ENCODE data around the gene TMEM208. TPM values are rescaled to one million over a fixed set of nuclear protein-coding genes. Genes with fewer than 3 reads are reported as not detected.
A peak's percentile ranks its signal among the peaks of the same experiment; 100 is the strongest.

Gene TMEM208
- total and polyA plus RNA-seq, 4 donors = 22.1 to 196 (median 93.8) TPM

- DNase-seq (no peak), ATAC-seq (ENCODE audit: insufficient read depth, low FRiP score) (no peak)
- Histone ChIP-seq H3K9me3 (ENCODE audit: control insufficient read depth in 4 of 4, insufficient read depth in 3 of 4, low read length in 3 of 4) (no peaks in the 10 kb centered on the region), H3K4me3 (no peak overlapping the region), H3K9ac (ENCODE audit: insufficient read depth in 1 of 2, low read length in 2 of 2) (no peak overlapping the region), H3K27ac (ENCODE audit: low read depth in 1 of 2, low read length in 1 of 2) (peak overlapping the region in 1 of 2 donors; percentile 4), H3K4me1 (ENCODE audit: control insufficient read depth in 5 of 5, insufficient read depth in 5 of 5, low read length in 5 of 5) (peaks cover 6 to 26% (median 16%) of the 10 kb centered on the region in 5 donors), H3K27me3 (ENCODE audit: control insufficient read depth in 3 of 3, insufficient read depth in 3 of 3, low read length in 2 of 3) (no peaks in the 10 kb centered on the region), H3K36me3 (ENCODE audit: control insufficient read depth in 4 of 4, insufficient read depth in 4 of 4, low read length in 4 of 4) (peaks cover 0 to 1% (median 0%) of the 10 kb centered on the region in 4 donors)
- no peak for TF ChIP-seq CTCF (IDR thresholded peaks at IDR 0.05; ENCODE audit: control extremely low read depth, extremely low read depth)
- WGBS, 2 donors = 79 to 83% methylated on average over 8 of the region's 8 CpGs
Observed at GRCh38 chr16:67213197-67214019, 13.5 kb upstream of the TMEM208 start.

- WGBS, 2 donors = 67 to 68% methylated on average over 5 of the region's 5 CpGs
- no peak for ATAC-seq (ENCODE audit: insufficient read depth, low FRiP score)
Observed at GRCh38 chr16:67215706-67216105, 11.2 kb upstream of the TMEM208 start.

GRCh38 chr16:67216612-67217490, 10.1 kb upstream of the TMEM208 start:
- peak overlapping the region in 1 of 2 donors; percentile 8 for H3K9ac ChIP-seq (ENCODE audit: insufficient read depth in 1 of 2, low read length in 2 of 2)
- peak; percentile 78 to 87 (median 86) for DNase-seq
- ATAC-seq (ENCODE audit: insufficient read depth, low FRiP score) = peak; percentile 72
- peak overlapping the region; percentile 63 for H3K27ac ChIP-seq (ENCODE audit: low read depth in 1 of 2, low read length in 1 of 2)
- WGBS, 2 donors = 38 to 45% methylated on average over 18 of the region's 18 CpGs
- peaks cover 0 to 3% (median under 1%) of the 10 kb centered on the region in 4 donors for H3K36me3 ChIP-seq (ENCODE audit: control insufficient read depth in 4 of 4, insufficient read depth in 4 of 4, low read length in 4 of 4)
- H3K9me3 ChIP-seq (ENCODE audit: control insufficient read depth in 4 of 4, insufficient read depth in 3 of 4, low read length in 3 of 4) = no peaks in the 10 kb centered on the region
- H3K27me3 ChIP-seq (ENCODE audit: control insufficient read depth in 3 of 3, insufficient read depth in 3 of 3, low read length in 2 of 3) = no peaks in the 10 kb centered on the region
- peaks cover 6 to 26% (median 16%) of the 10 kb centered on the region in 5 donors for H3K4me1 ChIP-seq (ENCODE audit: control insufficient read depth in 5 of 5, insufficient read depth in 5 of 5, low read length in 5 of 5)
- H3K4me3 ChIP-seq = no peak overlapping the region
- no peak for TF ChIP-seq CTCF (IDR thresholded peaks at IDR 0.05; ENCODE audit: control extremely low read depth, extremely low read depth)

More at GRCh38 chr16:67215706-67216105, 11.2 kb upstream of the TMEM208 start:
- no peak for TF ChIP-seq CTCF (IDR thresholded peaks at IDR 0.05; ENCODE audit: control extremely low read depth, extremely low read depth)
- no peak overlapping the region for H3K9ac ChIP-seq (ENCODE audit: insufficient read depth in 1 of 2, low read length in 2 of 2)
- H3K27me3 ChIP-seq (ENCODE audit: control insufficient read depth in 3 of 3, insufficient read depth in 3 of 3, low read length in 2 of 3) = no peaks in the 10 kb centered on the region
- peak overlapping the region in 1 of 2 donors; percentile 63 for H3K27ac ChIP-seq (ENCODE audit: low read depth in 1 of 2, low read length in 1 of 2)
- DNase-seq = no peak
- H3K4me3 ChIP-seq = no peak overlapping the region
- H3K4me1 ChIP-seq (ENCODE audit: control insufficient read depth in 5 of 5, insufficient read depth in 5 of 5, low read length in 5 of 5) = peaks cover 6 to 26% (median 16%) of the 10 kb centered on the region in 5 donors
- H3K9me3 ChIP-seq (ENCODE audit: control insufficient read depth in 4 of 4, insufficient read depth in 3 of 4, low read length in 3 of 4) = no peaks in the 10 kb centered on the region
- H3K36me3 ChIP-seq (ENCODE audit: control insufficient read depth in 4 of 4, insufficient read depth in 4 of 4, low read length in 4 of 4) = peaks cover 0 to 3% (median under 1%) of the 10 kb centered on the region in 4 donors

Measured in lung (tissue), 12 donors.